IPS DF 6.9 (cell line): Measurements from ENCODE around the gene ALG6.

Experiments
- DNase-seq: peaks from one replicate; pipeline ENCODE4 v3.0.0-alpha.2; 2013; ENCODE audit warnings: low read depth, low spot score
- H3K27ac ChIP-seq: one replicate; pipeline ENCODE4 v1.5.1; 2013; ENCODE audit warnings: low read length, control low read depth
- H3K27me3 ChIP-seq: 2 replicates; pipeline ENCODE4 v1.6.1; 2013; ENCODE audit warnings: mild to moderate bottlenecking, low read length; ENCODE audit not compliant: control insufficient read depth, insufficient read depth
- H3K36me3 ChIP-seq: 2 replicates; pipeline ENCODE4 v1.6.1; 2013; ENCODE audit warnings: low read length; ENCODE audit not compliant: control insufficient read depth, insufficient read depth
- H3K4me1 ChIP-seq: 2 replicates; pipeline ENCODE4 v1.6.1; 2013; ENCODE audit warnings: low read length; ENCODE audit not compliant: control insufficient read depth, insufficient read depth
- H3K4me3 ChIP-seq: 2 replicates; pipeline ENCODE4 v1.5.1; 2013; ENCODE audit warnings: mild to moderate bottlenecking, low read length
- H3K9me3 ChIP-seq: 2 replicates; pipeline ENCODE4 v1.6.1; 2013; ENCODE audit warnings: low read length, inconsistent platforms; ENCODE audit not compliant: control insufficient read depth, insufficient read depth
- WGBS: extraction: QIAGEN DNeasy Blood & Tissue Kit; methylation state at CpG from one replicate; pipeline ENCODE4 v1.1.7; 2013; ENCODE audit warnings: mixed read lengths, missing lambda C conversion rate; ENCODE audit not compliant: insufficient read length, insufficient coverage; 5-methylcytosine and 5-hydroxymethylcytosine counted together

ALG6 gene

DNA sequence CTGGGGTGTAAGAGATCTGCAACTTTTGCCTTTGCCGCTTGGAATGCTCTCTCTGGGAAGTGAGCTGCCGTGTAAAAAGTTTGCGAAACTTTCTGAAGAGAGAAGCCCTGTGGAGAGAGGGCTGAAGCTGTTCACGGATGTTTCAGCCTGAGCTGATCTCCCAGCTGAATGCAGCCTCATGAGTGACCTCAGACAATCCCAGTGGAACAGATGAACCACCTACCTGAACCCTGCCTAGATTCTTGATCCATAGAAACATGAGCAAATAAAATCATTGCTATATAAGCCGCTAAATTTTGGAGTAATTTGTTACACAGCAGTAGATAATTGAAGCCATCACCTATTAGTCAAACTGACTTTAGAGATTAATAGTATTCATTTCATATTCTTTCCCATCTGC lies 4.4 kb upstream of the ALG6 start:
- DNase-seq: no peak
- Histone ChIP-seq H3K4me3 (no peak overlapping the region), H3K36me3 (no peaks in the 10 kb centered on the region), H3K27me3 (no peaks in the 10 kb centered on the region), H3K27ac (no peak overlapping the region), H3K4me1 (0 out of 2 replicates have a peak, but pooled peaks cover 2% of the 10 kb centered on the region), H3K9me3 (no peaks in the 10 kb centered on the region)
- WGBS: no CpG with 5 or more reads among the region's 5 CpGs

GRCh38 chr1:63366908-63367214 lies 566 bp upstream of the ALG6 start:
- Histone ChIP-seq H3K4me1 (0 out of 2 replicates have a peak, but pooled peaks cover 2% of the 10 kb centered on the region), H3K36me3 (peaks cover under 1% of the 10 kb centered on the region; the same call in 1 of the 2 replicates), H3K27me3 (no peaks in the 10 kb centered on the region), H3K4me3 (no peak overlapping the region), H3K9me3 (no peaks in the 10 kb centered on the region), H3K27ac (no peak overlapping the region)
- no CpG with 5 or more reads among the region's 7 CpGs for WGBS
- no peak for DNase-seq

DNA sequence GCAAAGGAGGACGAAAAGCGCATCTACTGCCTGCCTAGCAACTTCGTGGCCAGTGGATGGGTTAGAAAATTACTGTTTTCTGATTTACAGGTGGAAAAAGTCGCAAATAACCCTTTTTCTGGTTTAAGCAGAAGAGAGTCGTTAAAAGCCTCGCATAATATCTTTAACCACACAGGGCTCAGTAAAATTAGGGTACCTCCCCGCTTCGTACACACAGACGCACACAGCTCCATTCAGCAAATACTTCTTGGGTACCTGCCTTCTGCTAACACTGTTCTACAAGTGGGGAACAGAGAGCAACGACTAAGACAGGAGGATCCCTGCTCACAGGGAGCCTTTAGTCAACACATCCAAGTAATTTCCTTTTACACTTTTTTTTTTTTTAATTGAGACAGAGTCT lies 704 bp downstream of the ALG6 start:
- WGBS: no CpG with 5 or more reads among the region's 10 CpGs
- no peak overlapping the region for H3K27ac ChIP-seq

DNA sequence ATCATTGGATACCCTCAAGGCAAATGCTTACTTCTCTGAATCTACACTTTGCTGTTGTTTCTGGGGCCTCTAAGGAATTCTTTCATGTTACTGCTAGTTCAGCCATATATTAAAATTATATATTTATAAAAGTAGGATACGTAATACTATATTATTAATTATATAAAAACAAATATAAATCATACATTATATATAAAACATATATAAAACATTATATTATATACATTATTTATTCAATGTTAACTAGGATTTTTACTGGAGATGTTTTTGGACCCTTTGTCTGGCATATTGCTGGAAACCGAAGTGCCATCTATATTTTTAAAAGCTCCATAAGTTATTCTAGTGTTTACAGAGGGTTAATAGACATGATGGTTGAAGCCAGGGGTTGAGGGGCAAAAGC lies 12.2 kb downstream of the ALG6 start:
- H3K4me3 ChIP-seq: no peak overlapping the region
- no peak overlapping the region for H3K27ac ChIP-seq
- H3K4me1 ChIP-seq: no peaks in the 10 kb centered on the region
- H3K27me3 ChIP-seq: no peaks in the 10 kb centered on the region
- no peaks in the 10 kb centered on the region for H3K36me3 ChIP-seq
- no CpG with 5 or more reads among the region's 2 CpGs for WGBS
- no peaks in the 10 kb centered on the region for H3K9me3 ChIP-seq
- DNase-seq: no peak

More for the DNA sequence above, 704 bp downstream of the ALG6 start:
- H3K4me3 ChIP-seq: peak overlapping the region; percentile 93
- no peaks in the 10 kb centered on the region for H3K9me3 ChIP-seq
- H3K4me1 ChIP-seq: 0 out of 2 replicates have a peak, but pooled peaks cover 2% of the 10 kb centered on the region
- peaks cover 2% of the 10 kb centered on the region; the same call in 1 of the 2 replicates for H3K36me3 ChIP-seq
- H3K27me3 ChIP-seq: no peaks in the 10 kb centered on the region
- no peak for DNase-seq

- Histone ChIP-seq H3K4me1 (no peaks in the 10 kb centered on the region), H3K27me3 (no peaks in the 10 kb centered on the region), H3K27ac (no peak overlapping the region), H3K9me3 (no peaks in the 10 kb centered on the region), H3K4me3 (no peak overlapping the region), H3K36me3 (no peaks in the 10 kb centered on the region)
- DNase-seq: no peak
- no CpG with 5 or more reads among the region's 1 CpG for WGBS
Measured at GRCh38 chr1:63381741-63382140, 14.3 kb downstream of the ALG6 start.

- H3K4me1 ChIP-seq: no peaks in the 10 kb centered on the region
- H3K36me3 ChIP-seq: no peaks in the 10 kb centered on the region; the same call in 1 of the 2 replicates
- H3K4me3 ChIP-seq: no peak overlapping the region
- no CpG with 5 or more reads among the region's 4 CpGs for WGBS
- H3K27ac ChIP-seq: no peak overlapping the region
- no peaks in the 10 kb centered on the region for H3K9me3 ChIP-seq
- no peaks in the 10 kb centered on the region for H3K27me3 ChIP-seq
- no peak for DNase-seq
Measured at GRCh38 chr1:63401945-63402344, 34.5 kb downstream of the ALG6 start.

- no CpG with 5 or more reads among the region's 3 CpGs for WGBS
- no peaks in the 10 kb centered on the region for H3K4me1 ChIP-seq
- H3K27me3 ChIP-seq: no peaks in the 10 kb centered on the region
- no peak overlapping the region for H3K4me3 ChIP-seq
- H3K36me3 ChIP-seq: no peaks in the 10 kb centered on the region; the same call in 1 of the 2 replicates
- DNase-seq: no peak
- H3K27ac ChIP-seq: no peak overlapping the region
- no peaks in the 10 kb centered on the region for H3K9me3 ChIP-seq
Measured at GRCh38 chr1:63403386-63403785, 36.0 kb downstream of the ALG6 start.

DNA sequence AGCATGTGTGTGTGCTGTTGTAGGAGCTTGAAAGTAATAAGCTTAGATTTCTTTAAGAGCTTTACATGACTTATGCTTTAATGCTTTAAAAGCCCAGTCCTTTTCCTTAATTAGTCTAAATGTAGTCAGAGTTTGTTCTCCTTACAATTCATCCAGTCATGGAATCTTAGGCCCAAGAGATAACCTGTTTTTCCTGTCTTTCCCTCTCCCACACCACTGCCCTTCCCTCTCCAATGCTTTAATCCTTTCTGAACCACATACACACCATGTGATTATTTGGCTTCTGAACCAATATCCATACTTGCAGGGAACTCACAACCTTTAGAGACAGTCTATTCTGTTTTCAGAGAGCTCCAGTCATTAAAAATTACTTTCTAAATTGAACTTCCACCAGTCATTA lies 37.6 kb downstream of the ALG6 start:
- Histone ChIP-seq H3K27ac (no peak overlapping the region), H3K36me3 (no peaks in the 10 kb centered on the region), H3K4me3 (no peak overlapping the region), H3K27me3 (no peaks in the 10 kb centered on the region), H3K4me1 (no peaks in the 10 kb centered on the region), H3K9me3 (no peaks in the 10 kb centered on the region)
- no peak for DNase-seq

- H3K27me3 ChIP-seq: no peaks in the 10 kb centered on the region
- H3K36me3 ChIP-seq: no peaks in the 10 kb centered on the region
- no peaks in the 10 kb centered on the region for H3K4me1 ChIP-seq
Measured at GRCh38 chr1:63405987-63406386, 38.6 kb downstream of the ALG6 start.

GRCh38 chr1:63407002-63407401 lies 39.6 kb downstream of the ALG6 start:
- no peaks in the 10 kb centered on the region; the same call in 1 of the 2 replicates for H3K36me3 ChIP-seq
- H3K27me3 ChIP-seq: no peaks in the 10 kb centered on the region
- no peak for DNase-seq
- no peak overlapping the region for H3K4me3 ChIP-seq
- no peak overlapping the region for H3K27ac ChIP-seq
- no peaks in the 10 kb centered on the region for H3K9me3 ChIP-seq
- H3K4me1 ChIP-seq: no peaks in the 10 kb centered on the region

More at GRCh38 chr1:63405987-63406386, 38.6 kb downstream of the ALG6 start:
- H3K9me3 ChIP-seq: no peaks in the 10 kb centered on the region
- H3K27ac ChIP-seq: no peak overlapping the region
- no peak overlapping the region for H3K4me3 ChIP-seq
- DNase-seq: no peak

DNA sequence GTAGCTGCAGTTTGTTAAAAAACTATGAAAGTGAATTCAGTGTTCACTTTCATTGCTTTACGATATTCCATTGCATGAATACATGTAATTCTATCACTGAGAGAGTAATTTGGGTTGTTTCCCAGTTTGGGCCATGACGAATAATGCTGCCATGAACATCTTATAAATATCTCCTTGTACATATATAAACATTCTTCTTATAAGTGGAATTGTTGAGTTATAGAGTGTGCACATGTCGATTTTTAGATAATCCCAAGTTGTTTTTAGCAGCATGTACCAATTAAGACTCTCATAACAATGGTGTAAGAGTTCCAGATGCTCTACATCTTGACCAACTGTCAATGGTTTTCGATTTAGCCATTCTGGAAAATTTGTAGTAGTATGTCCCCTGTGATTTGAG lies 40.9 kb downstream of the ALG6 start:
- no peaks in the 10 kb centered on the region for H3K27me3 ChIP-seq

More for the DNA sequence above, 40.9 kb downstream of the ALG6 start:
- Histone ChIP-seq H3K4me3 (no peak overlapping the region), H3K4me1 (no peaks in the 10 kb centered on the region), H3K27ac (no peak overlapping the region), H3K36me3 (no peaks in the 10 kb centered on the region; the same call in 1 of the 2 replicates), H3K9me3 (no peaks in the 10 kb centered on the region)
- no peak for DNase-seq
- WGBS: no CpG with 5 or more reads among the region's 4 CpGs
